Mammary epithelial cell (primary cell): ENCODE data around the gene NEO1.

Source experiments
- EZH2 ChIP-seq: IDR thresholded peaks from 2 replicates; pipeline ENCODE4 v1.6.1; 2012; ENCODE audit warnings: low read length, inconsistent platforms, borderline replicate concordance
- TF ChIP-seq, protein P1 (sequence below), 2 donors: IDR thresholded peaks in 1 of 2; conservative IDR thresholded peaks in 1 of 2; 2 replicates each; pipeline ENCODE4 v1.5.1; 2011 to 2012; ENCODE audit warnings: inconsistent platforms in 2 of 2, low read length in 2 of 2, mild to moderate bottlenecking in 2 of 2, control low read depth in 1 of 2, low read depth in 1 of 2; ENCODE audit not compliant: insufficient read depth in 1 of 2; ENCODE audit errors: extremely low read depth in 1 of 2

DNA sequence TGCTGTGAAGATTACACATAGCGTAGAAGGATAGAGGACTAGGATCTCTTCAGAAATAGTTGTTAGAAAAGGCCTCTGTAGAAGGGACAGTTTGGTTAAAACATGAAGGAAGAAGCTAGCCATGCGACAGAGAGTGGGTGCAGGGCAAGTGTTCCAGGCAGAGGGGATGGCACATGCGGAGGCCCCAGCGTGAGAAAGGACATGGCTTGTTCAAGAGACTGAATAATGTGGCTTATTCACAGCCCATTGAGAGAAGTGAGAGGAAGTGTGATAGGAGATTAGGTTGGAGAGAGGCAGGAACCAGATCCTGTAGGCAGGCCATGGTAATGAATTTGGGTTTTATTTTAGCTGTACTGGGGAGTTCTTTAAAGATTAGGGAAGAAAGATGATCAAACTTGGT is 56.4 kb downstream of the NEO1 start:
- TF ChIP-seq, protein P1, sequence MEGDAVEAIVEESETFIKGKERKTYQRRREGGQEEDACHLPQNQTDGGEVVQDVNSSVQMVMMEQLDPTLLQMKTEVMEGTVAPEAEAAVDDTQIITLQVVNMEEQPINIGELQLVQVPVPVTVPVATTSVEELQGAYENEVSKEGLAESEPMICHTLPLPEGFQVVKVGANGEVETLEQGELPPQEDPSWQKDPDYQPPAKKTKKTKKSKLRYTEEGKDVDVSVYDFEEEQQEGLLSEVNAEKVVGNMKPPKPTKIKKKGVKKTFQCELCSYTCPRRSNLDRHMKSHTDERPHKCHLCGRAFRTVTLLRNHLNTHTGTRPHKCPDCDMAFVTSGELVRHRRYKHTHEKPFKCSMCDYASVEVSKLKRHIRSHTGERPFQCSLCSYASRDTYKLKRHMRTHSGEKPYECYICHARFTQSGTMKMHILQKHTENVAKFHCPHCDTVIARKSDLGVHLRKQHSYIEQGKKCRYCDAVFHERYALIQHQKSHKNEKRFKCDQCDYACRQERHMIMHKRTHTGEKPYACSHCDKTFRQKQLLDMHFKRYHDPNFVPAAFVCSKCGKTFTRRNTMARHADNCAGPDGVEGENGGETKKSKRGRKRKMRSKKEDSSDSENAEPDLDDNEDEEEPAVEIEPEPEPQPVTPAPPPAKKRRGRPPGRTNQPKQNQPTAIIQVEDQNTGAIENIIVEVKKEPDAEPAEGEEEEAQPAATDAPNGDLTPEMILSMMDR (conservative IDR thresholded peaks at IDR 0.05 in 1 of 2, IDR thresholded peaks at IDR 0.05 in 1 of 2; ENCODE audit: extremely low read depth in 1 of 2, insufficient read depth in 1 of 2, low read depth in 1 of 2, low read length in 2 of 2): no peak
- no peak for TF ChIP-seq EZH2
